Neutrophil (primary cell): ENCODE results near the gene CAV2.

Experiments
- H3K27ac ChIP-seq: fragments of 200-600 bp; sonication (generic); 2 replicates; pipeline ENCODE4 v1.5.1; 2016; ENCODE audit warnings: mild to moderate bottlenecking, moderate library complexity
- H3K27me3 ChIP-seq: fragments of 200-600 bp; sonication (generic); 2 replicates; pipeline ENCODE4 v1.6.0; 2016; ENCODE audit warnings: mild to moderate bottlenecking
- H3K36me3 ChIP-seq: fragments of 200-600 bp; sonication (generic); 2 replicates; pipeline ENCODE4 v1.5.1; 2017
- H3K4me1 ChIP-seq, 2 experiments: fragments of 200-600 bp in 1 of 2; sonication (generic) in 1 of 2; 1 replicate in 1 of 2; 2 replicates in 1 of 2; pipeline versions ENCODE4 v1.5.1 to v1.6.1; 2013 to 2016; ENCODE audit warnings: low read depth in 1 of 2, low read length in 1 of 2, mild to moderate bottlenecking in 1 of 2, moderate library complexity in 1 of 2; ENCODE audit not compliant: control insufficient read depth in 1 of 2, insufficient read depth in 1 of 2
- H3K4me3 ChIP-seq, 2 experiments: fragments of 200-600 bp in 1 of 2; sonication (generic) in 1 of 2; 1 replicate in 1 of 2; 2 replicates in 1 of 2; pipeline ENCODE4 v1.5.1; 2013 to 2016; ENCODE audit warnings: low read depth in 1 of 2, low read length in 1 of 2, mild to moderate bottlenecking in 1 of 2, moderate library complexity in 1 of 2
- H3K9me3 ChIP-seq: fragments of 200-600 bp; sonication (generic); 2 replicates; pipeline ENCODE4 v1.5.1; 2016
- TF ChIP-seq, protein P1 (sequence below): fragments of 200-600 bp; sonication (generic); IDR thresholded peaks from 2 replicates; pipeline ENCODE4 v1.5.1; 2016; ENCODE audit warnings: antibody characterized with exemption

The CAV2 gene

GRCh38 chr7:116455499-116455898, 44.0 kb upstream of the CAV2 start:
- H3K9me3 ChIP-seq: no peaks in the 10 kb centered on the region
- TF ChIP-seq, protein P1, sequence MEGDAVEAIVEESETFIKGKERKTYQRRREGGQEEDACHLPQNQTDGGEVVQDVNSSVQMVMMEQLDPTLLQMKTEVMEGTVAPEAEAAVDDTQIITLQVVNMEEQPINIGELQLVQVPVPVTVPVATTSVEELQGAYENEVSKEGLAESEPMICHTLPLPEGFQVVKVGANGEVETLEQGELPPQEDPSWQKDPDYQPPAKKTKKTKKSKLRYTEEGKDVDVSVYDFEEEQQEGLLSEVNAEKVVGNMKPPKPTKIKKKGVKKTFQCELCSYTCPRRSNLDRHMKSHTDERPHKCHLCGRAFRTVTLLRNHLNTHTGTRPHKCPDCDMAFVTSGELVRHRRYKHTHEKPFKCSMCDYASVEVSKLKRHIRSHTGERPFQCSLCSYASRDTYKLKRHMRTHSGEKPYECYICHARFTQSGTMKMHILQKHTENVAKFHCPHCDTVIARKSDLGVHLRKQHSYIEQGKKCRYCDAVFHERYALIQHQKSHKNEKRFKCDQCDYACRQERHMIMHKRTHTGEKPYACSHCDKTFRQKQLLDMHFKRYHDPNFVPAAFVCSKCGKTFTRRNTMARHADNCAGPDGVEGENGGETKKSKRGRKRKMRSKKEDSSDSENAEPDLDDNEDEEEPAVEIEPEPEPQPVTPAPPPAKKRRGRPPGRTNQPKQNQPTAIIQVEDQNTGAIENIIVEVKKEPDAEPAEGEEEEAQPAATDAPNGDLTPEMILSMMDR: no peak
- H3K4me3 ChIP-seq: no peak overlapping the region

GRCh38 chr7:116461500-116461899, 38.0 kb upstream of the CAV2 start:
- H3K9me3 ChIP-seq: no peaks in the 10 kb centered on the region
- H3K4me1 ChIP-seq: no peaks in the 10 kb centered on the region
- H3K4me3 ChIP-seq: no peak overlapping the region
- no peaks in the 10 kb centered on the region for H3K36me3 ChIP-seq
- H3K27me3 ChIP-seq: no peaks in the 10 kb centered on the region
- no peak overlapping the region for H3K27ac ChIP-seq
- TF ChIP-seq, protein P1: no peak

More at GRCh38 chr7:116455499-116455898, 44.0 kb upstream of the CAV2 start:
- Histone ChIP-seq H3K36me3 (no peaks in the 10 kb centered on the region), H3K4me1 (no peaks in the 10 kb centered on the region), H3K27me3 (no peaks in the 10 kb centered on the region), H3K27ac (no peak overlapping the region)

DNA sequence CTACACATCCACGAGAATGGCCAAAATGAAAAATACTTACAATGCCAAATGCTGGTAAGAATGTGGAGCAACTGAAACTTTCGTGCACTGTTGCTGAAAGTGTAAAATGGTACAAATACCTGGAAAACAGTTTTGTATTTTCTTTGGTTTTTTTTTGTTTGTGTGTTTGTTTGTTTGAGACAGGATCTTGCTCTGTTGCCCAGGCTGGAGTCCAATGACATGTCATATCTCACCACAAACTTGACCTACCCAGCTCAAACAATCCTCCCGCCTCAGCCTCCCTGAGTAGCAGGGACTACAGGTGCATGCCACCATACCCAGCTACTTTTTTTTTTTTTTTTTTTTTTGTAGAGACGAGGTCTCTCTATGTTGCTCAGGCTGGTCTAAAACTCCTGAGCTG, 35.6 kb upstream of the CAV2 start:
- H3K27ac ChIP-seq: no peak overlapping the region
- no peaks in the 10 kb centered on the region for H3K4me1 ChIP-seq
- TF ChIP-seq, protein P1: no peak
- H3K9me3 ChIP-seq: no peaks in the 10 kb centered on the region
- H3K4me3 ChIP-seq: no peak overlapping the region
- no peaks in the 10 kb centered on the region for H3K36me3 ChIP-seq
- no peaks in the 10 kb centered on the region for H3K27me3 ChIP-seq

DNA sequence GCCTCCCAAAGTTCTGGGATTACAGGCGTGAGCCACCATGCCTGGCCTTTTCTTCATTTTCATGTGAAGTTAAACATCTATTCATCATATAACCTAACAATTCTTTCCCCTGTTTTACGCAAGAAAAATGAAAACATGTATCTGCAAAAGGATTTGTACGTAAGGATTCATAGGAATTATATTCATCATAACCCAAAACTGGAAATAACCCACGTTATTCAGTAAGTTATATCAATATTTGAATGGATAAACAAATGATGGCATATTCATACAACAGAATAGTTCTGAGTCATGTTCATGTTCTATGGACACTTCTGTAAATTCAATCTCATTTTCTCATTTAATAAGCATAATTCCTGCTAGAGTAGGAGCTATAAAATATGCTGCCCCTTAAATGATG, 35.2 kb upstream of the CAV2 start:
- H3K9me3 ChIP-seq: no peaks in the 10 kb centered on the region
- TF ChIP-seq, protein P1: no peak

DNA sequence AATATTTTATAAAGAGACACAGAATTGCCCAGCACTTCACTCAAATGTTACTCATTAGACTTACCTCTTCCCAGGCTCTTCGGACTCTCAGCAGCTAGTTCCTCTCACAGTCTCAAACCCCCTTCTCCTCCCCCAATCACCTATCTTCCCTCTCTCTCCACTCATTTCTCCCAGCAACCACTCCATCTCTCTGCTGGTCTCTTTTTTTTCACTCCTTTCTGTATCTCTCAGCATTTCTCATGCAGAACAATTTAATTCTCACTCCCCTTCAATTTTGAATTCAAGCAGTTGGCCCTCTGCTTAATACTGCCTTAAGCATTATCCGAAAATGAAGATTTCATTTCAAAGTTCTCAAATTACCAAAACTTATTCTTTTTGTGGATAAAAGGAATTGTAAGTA, 34.4 kb upstream of the CAV2 start:
- Histone ChIP-seq H3K27me3 (no peaks in the 10 kb centered on the region), H3K36me3 (no peaks in the 10 kb centered on the region), H3K4me1 (no peaks in the 10 kb centered on the region), H3K9me3 (no peaks in the 10 kb centered on the region), H3K4me3 (no peak overlapping the region), H3K27ac (no peak overlapping the region)
- TF ChIP-seq, protein P1: no peak

More for the DNA sequence above, 35.2 kb upstream of the CAV2 start:
- no peak overlapping the region for H3K4me3 ChIP-seq
- no peak overlapping the region for H3K27ac ChIP-seq
- H3K36me3 ChIP-seq: no peaks in the 10 kb centered on the region
- H3K27me3 ChIP-seq: no peaks in the 10 kb centered on the region
- H3K4me1 ChIP-seq: no peaks in the 10 kb centered on the region

GRCh38 chr7:116468534-116468933, 31.0 kb upstream of the CAV2 start:
- H3K27ac ChIP-seq: no peak overlapping the region
- TF ChIP-seq, protein P1: no peak
- no peaks in the 10 kb centered on the region for H3K4me1 ChIP-seq
- H3K27me3 ChIP-seq: no peaks in the 10 kb centered on the region
- H3K9me3 ChIP-seq: no peaks in the 10 kb centered on the region
- no peaks in the 10 kb centered on the region for H3K36me3 ChIP-seq
- no peak overlapping the region for H3K4me3 ChIP-seq
